Measurements from ENCODE around the gene PCP4.

The PCP4 gene

DNA sequence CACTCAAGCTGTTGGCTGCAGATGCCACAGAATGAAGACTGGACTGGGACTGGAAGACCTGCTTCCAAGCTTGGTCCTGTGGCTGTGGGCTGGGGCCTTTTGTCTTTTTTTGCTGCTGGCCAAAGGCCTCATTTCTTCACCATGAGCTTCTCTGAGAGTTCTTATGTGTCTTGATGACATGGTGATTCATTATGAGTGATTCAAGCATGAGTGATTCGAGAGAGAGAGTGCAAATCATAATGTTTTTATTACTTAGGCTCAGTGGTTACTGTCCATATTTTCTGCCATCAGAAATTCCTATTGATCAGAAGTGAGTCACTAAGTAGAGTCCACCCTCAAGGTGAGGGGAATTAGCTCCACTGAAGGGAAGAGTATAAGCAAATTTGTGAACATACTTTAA is 94.0 kb downstream of the PCP4 start:
- no peak overlapping the region for H3K9ac ChIP-seq (ENCODE audit: insufficient read length)
- H3K4me3 ChIP-seq: no peak overlapping the region
- no peaks in the 10 kb centered on the region for H3K36me3 ChIP-seq (ENCODE audit: insufficient read depth, low read length)
- TF ChIP-seq EZH2 (IDR thresholded peaks at IDR 0.05) (no peak), FOXP2 (optimal IDR thresholded peaks at IDR 0.05; ENCODE audit: control extremely low read depth, extremely low read length, insufficient read depth) (no peak), POLR2AphosphoS5 (IDR thresholded peaks at IDR 0.05; ENCODE audit: borderline replicate concordance, low read depth, low read length) (no peak)
- no peak for DNase-seq (ENCODE audit: low read depth, low spot score)
- no peaks in the 10 kb centered on the region for H3K9me3 ChIP-seq (ENCODE audit: low read depth, low read length)
- no peak overlapping the region for H3K27ac ChIP-seq

DNA sequence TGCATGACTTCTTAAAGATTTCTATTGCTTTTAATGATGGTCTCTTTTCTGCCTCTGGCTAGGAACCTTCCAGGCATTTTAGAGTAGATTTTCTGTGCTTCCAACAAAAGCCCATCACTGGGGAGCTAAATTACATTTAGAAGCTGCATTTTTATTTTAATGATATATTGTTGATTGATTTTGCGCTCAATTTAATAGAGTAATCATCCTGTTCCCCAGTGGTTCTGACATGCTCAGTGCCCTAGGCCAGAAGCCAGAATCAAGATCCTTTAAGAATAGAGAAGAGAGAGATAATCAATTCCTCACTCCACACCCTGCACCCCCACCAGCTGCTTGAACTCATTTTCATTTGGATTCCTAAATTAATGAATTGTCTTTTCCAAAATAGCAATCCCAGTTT is 97.8 kb downstream of the PCP4 start:
- TF ChIP-seq FOXP2 (optimal IDR thresholded peaks at IDR 0.05; ENCODE audit: control extremely low read depth, extremely low read length, insufficient read depth) (no peak), POLR2AphosphoS5 (IDR thresholded peaks at IDR 0.05; ENCODE audit: borderline replicate concordance, low read depth, low read length) (no peak), EZH2 (IDR thresholded peaks at IDR 0.05) (no peak)
- Histone ChIP-seq H3K9ac (ENCODE audit: insufficient read length) (no peak overlapping the region), H3K27ac (no peak overlapping the region), H3K36me3 (ENCODE audit: insufficient read depth, low read length) (no peaks in the 10 kb centered on the region), H3K9me3 (ENCODE audit: low read depth, low read length) (no peaks in the 10 kb centered on the region), H3K4me3 (no peak overlapping the region)
- no peak for DNase-seq (ENCODE audit: low read depth, low spot score)

DNA sequence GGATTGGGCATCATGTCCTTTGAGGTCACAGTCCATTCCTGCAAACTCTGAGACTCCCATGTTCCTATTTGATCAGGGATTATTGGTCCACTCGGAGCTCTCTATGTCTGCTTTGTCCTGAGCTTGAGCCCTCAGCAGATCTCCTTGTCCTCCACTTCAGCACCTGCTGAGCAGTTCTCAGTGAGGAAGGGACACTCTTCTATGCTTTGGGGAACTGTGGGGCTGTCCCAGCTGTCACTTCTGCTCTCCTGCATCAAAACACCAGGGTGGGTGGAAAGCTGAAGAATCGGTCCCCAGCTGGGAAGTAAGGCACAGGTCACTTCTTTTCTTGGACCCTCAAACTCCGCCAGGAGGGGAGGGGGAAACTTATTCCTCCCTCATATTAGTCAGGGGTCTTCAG is 99.5 kb downstream of the PCP4 start:
- TF ChIP-seq EZH2 (IDR thresholded peaks at IDR 0.05) (no peak), POLR2AphosphoS5 (IDR thresholded peaks at IDR 0.05; ENCODE audit: borderline replicate concordance, low read depth, low read length) (no peak), FOXP2 (optimal IDR thresholded peaks at IDR 0.05; ENCODE audit: control extremely low read depth, extremely low read length, insufficient read depth) (no peak)
- Histone ChIP-seq H3K36me3 (ENCODE audit: insufficient read depth, low read length) (no peaks in the 10 kb centered on the region), H3K9me3 (ENCODE audit: low read depth, low read length) (no peaks in the 10 kb centered on the region), H3K27ac (no peak overlapping the region), H3K9ac (ENCODE audit: insufficient read length) (no peak overlapping the region), H3K4me3 (no peak overlapping the region)
- no peak for DNase-seq (ENCODE audit: low read depth, low spot score)

DNA sequence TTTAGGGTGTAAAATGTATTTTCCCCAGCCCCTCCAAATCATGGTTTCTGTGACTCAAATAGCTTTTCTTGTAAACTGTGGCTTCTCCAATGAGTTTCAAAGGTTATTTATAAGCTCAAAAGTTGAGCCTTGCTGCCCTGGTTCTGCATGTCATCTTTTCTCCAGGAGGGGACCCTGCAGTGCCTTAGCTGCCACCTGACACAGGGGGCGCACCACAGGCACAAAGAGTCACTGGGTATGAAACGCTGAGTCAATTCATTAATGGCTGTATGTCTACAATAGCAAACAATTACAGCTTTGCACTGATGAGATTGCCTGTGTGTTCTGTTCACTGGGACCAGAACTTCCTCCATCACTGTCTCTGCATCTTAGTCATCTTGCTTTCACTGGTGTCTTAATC is 100.8 kb downstream of the PCP4 start:
- Histone ChIP-seq H3K4me3 (no peak overlapping the region), H3K36me3 (ENCODE audit: insufficient read depth, low read length) (no peaks in the 10 kb centered on the region), H3K27ac (no peak overlapping the region), H3K9me3 (ENCODE audit: low read depth, low read length) (no peaks in the 10 kb centered on the region), H3K9ac (ENCODE audit: insufficient read length) (no peak overlapping the region)
- no peak for DNase-seq (ENCODE audit: low read depth, low spot score)
- TF ChIP-seq EZH2 (IDR thresholded peaks at IDR 0.05): no peak
- TF ChIP-seq FOXP2 (optimal IDR thresholded peaks at IDR 0.05; ENCODE audit: control extremely low read depth, extremely low read length, insufficient read depth): no peak
- no peak for TF ChIP-seq POLR2AphosphoS5 (IDR thresholded peaks at IDR 0.05; ENCODE audit: borderline replicate concordance, low read depth, low read length)

DNA sequence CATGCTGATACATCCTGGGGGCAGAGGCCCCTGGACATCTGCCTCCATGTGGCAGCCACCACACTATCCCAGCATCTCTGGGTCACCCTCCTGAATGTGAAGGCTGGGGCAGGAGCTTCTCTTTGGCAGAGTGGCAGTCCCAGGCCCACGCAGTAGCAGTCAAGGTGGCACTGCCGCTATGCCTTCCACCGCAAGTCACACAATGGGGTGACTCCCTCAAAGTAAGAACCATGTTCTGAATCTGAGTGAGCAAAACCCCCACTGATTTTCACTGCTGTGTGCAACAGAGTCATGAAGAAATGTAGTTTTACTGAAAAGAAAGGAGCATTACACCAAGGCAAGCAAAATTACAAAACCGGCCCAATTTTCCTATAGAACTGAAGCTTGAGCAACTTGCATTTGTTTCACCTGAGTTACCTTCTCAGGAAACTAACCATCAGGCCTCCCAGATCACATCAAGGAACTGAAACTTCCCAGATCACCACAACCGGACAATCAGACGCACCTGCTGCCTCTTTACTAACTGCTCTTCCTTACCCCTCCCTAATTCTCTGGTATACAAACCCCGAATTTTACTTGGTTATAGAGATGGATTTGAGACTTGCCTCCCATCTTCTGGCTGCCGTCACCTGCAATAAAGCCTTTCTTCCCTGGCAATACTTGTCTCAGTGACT is 102.6 kb downstream of the PCP4 start:
- TF ChIP-seq POLR2AphosphoS5 (IDR thresholded peaks at IDR 0.05; ENCODE audit: borderline replicate concordance, low read depth, low read length) (no peak), FOXP2 (optimal IDR thresholded peaks at IDR 0.05; ENCODE audit: control extremely low read depth, extremely low read length, insufficient read depth) (no peak), EZH2 (IDR thresholded peaks at IDR 0.05) (no peak)
- Histone ChIP-seq H3K4me3 (no peak overlapping the region), H3K9ac (ENCODE audit: insufficient read length) (no peak overlapping the region), H3K9me3 (ENCODE audit: low read depth, low read length) (no peaks in the 10 kb centered on the region), H3K36me3 (ENCODE audit: insufficient read depth, low read length) (no peaks in the 10 kb centered on the region), H3K27ac (no peak overlapping the region)
- no peak for DNase-seq (ENCODE audit: low read depth, low spot score)

DNA sequence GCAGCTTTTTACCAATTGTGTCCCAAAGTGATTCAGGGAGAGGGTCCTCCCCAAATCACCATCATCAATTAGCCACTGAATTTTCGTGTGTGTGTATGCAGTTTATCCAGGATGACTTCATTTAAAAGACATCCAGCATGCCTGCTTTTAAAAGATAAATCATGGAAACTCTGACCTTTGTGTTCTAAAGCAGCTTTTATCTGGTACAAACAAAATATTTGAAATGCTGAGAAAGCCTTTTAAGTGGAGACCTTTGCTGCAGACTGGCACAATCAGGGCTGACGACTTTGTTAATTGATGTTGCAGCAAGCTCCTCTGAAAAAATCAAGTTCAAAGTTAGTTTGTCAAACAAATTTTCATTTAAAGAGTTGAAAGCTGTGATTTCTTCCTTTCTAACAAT is 104.7 kb downstream of the PCP4 start:
- DNase-seq (ENCODE audit: low read depth, low spot score): no peak
- TF ChIP-seq EZH2 (IDR thresholded peaks at IDR 0.05) (no peak), POLR2AphosphoS5 (IDR thresholded peaks at IDR 0.05; ENCODE audit: borderline replicate concordance, low read depth, low read length) (no peak), FOXP2 (optimal IDR thresholded peaks at IDR 0.05; ENCODE audit: control extremely low read depth, extremely low read length, insufficient read depth) (no peak)
- Histone ChIP-seq H3K36me3 (ENCODE audit: insufficient read depth, low read length) (no peaks in the 10 kb centered on the region), H3K9ac (ENCODE audit: insufficient read length) (no peak overlapping the region), H3K9me3 (ENCODE audit: low read depth, low read length) (no peaks in the 10 kb centered on the region), H3K27ac (no peak overlapping the region), H3K4me3 (no peak overlapping the region)

DNA sequence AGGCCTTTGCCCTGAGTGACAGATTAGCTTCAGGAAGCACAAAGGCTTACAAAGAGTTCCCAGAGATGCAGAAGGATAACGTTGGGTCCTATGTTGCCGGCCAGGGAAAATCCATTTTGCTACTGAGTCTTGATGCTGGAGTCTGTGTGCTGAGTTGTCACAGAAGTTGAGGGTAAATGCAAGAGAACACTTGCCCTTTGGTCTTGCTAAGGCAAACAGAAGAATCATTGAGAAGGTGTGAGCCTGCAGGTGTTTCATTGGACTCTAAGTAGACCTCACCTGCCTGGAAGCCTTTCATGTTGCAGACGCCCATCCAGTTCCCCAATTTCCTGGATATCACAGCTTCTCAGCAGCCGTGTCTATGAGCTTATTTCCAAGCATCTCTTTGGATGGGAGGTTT is 105.2 kb downstream of the PCP4 start:
- Histone ChIP-seq H3K36me3 (ENCODE audit: insufficient read depth, low read length) (no peaks in the 10 kb centered on the region), H3K4me3 (no peak overlapping the region), H3K9me3 (ENCODE audit: low read depth, low read length) (no peaks in the 10 kb centered on the region), H3K9ac (ENCODE audit: insufficient read length) (no peak overlapping the region), H3K27ac (no peak overlapping the region)
- DNase-seq (ENCODE audit: low read depth, low spot score): no peak
- TF ChIP-seq FOXP2 (optimal IDR thresholded peaks at IDR 0.05; ENCODE audit: control extremely low read depth, extremely low read length, insufficient read depth) (no peak), POLR2AphosphoS5 (IDR thresholded peaks at IDR 0.05; ENCODE audit: borderline replicate concordance, low read depth, low read length) (no peak), EZH2 (IDR thresholded peaks at IDR 0.05) (no peak)

DNA sequence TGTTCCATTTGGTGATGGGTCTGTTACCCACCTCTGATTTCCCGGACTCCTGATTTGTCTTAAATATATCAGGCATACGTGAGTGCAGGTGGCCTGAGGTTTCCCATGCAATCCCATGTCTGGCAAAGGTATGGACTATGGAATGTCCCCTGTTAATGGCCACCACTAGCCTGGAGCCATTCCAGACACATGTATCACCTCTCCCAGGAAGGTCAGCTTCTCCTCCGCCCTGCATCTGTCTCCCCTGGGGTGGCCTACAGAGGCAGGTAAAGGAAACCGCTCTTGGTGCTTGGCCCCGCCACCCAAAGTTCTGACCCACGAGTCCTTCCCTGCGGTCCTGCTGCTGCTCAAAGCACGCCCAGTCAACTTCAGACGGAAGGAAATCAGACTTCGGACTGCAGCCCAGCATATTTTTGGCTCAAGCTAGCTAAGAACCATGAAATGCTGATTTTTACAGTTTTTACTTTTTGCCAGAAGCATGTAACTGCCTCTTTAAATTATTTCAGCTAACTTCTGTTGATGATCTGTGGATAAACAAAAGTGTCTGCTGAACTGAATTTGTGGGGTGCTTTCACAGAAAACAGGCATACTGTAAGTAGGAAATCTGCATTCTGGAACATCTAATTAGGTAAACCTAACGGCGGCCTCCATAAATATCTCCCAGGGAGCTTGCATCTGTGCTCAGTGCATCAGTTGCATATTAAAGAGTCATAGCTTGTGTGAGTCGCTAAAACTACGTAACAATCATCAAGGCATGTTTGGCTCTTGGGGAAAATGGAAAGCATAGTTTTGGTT is 105.9 kb downstream of the PCP4 start:
- TF ChIP-seq POLR2AphosphoS5 (IDR thresholded peaks at IDR 0.05; ENCODE audit: borderline replicate concordance, low read depth, low read length) (no peak), EZH2 (IDR thresholded peaks at IDR 0.05) (no peak), FOXP2 (optimal IDR thresholded peaks at IDR 0.05; ENCODE audit: control extremely low read depth, extremely low read length, insufficient read depth) (no peak)
- Histone ChIP-seq H3K36me3 (ENCODE audit: insufficient read depth, low read length) (no peaks in the 10 kb centered on the region), H3K9me3 (ENCODE audit: low read depth, low read length) (no peaks in the 10 kb centered on the region), H3K27ac (no peak overlapping the region), H3K4me3 (no peak overlapping the region), H3K9ac (ENCODE audit: insufficient read length) (no peak overlapping the region)
- no peak for DNase-seq (ENCODE audit: low read depth, low spot score)
